HCT116 (cell line): ENCODE data around the gene ANGEL1. TPM values are rescaled to one million over a fixed set of nuclear protein-coding genes. Genes with fewer than 3 reads are reported as not detected.

Experiments
- ATAC-seq: fragments of 200-7000 bp; cut with Tn5 transposase; 2 replicates; pipeline ENCODE4 v1.9.1; 2020; ENCODE audit warnings: mild to moderate bottlenecking, moderate library complexity
- BruUV-seq: library from RNA; stranded (reverse); fragments of 400-500 nt; replicated peaks from 2 replicates; lab custom pipeline; 2021; lab: Mats Ljungman, UMichigan
- CTCF ChIA-PET: fragments of 300-600 bp; sonication (Branson Sonifier 250); formaldehyde crosslinking; loops from one replicate; lab custom pipeline; 2021; ENCODE audit warnings: antibody characterized with exemption; lab: Charles Lee
- POLR2A ChIA-PET: fragments of 300-600, 350-600 bp; sonication (Branson Sonifier 250); formaldehyde crosslinking; loops from one replicate; lab custom pipeline; 2021; ENCODE audit warnings: antibody characterized with exemption; lab: Charles Lee
- RAD21 ChIA-PET, 2 experiments: fragments of 300-600 bp; sonication (Branson Sonifier 250); formaldehyde crosslinking; loops; one replicate each; lab custom pipeline; 2023; ENCODE audit warnings: low total read pairs in 2 of 2; ENCODE audit not compliant: uncharacterized antibody in 2 of 2, unreplicated experiment in 2 of 2, low non-redundant PET in 1 of 2; lab: Charles Lee
- DNase-seq: peaks from one replicate; pipeline ENCODE4 v3.0.0-alpha.2; 2010; ENCODE audit warnings: low read depth, low spot score
- H2AFZ ChIP-seq: fragments of 200-600 bp; shearing (Covaris generic), sonication (generic); 2 replicates; pipeline ENCODE4 v1.6.1; 2017; ENCODE audit warnings: low read depth, mixed run types, mixed read lengths, antibody characterized with exemption, low read length; ENCODE audit not compliant: poor library complexity, severe bottlenecking
- H3K27ac ChIP-seq: 2 replicates; pipeline ENCODE4 v1.5.1; 2012; ENCODE audit warnings: low read depth, low read length
- H3K27me3 ChIP-seq: fragments of 200-600 bp; sonication (generic); 2 replicates; pipeline ENCODE4 v1.6.1; 2016; ENCODE audit warnings: mixed run types, low read length, mixed read lengths; ENCODE audit not compliant: insufficient read depth
- H3K36me3 ChIP-seq, 2 experiments: fragments of 200-500 bp in 1 of 2; fragments of 200-600 bp in 1 of 2; sonication (Bioruptor generic) in 1 of 2; sonication (generic) in 1 of 2; 2 replicates each; pipeline versions ENCODE4 v1.5.1 to v1.6.1; 2014 to 2016; ENCODE audit warnings: low read length in 2 of 2, inconsistent platforms in 1 of 2, mixed read lengths in 1 of 2, mixed run types in 1 of 2; ENCODE audit not compliant: insufficient read depth in 2 of 2, control insufficient read depth in 1 of 2
- H3K4me1 ChIP-seq, 2 experiments: fragments of 200-600 bp in 1 of 2; sonication (generic) in 1 of 2; 2 replicates each; pipeline versions ENCODE4 v1.5.1 to v1.6.1; 2012 to 2017; ENCODE audit warnings: low read length in 2 of 2, inconsistent platforms in 1 of 2, mild to moderate bottlenecking in 1 of 2, mixed read lengths in 1 of 2, mixed run types in 1 of 2, moderate library complexity in 1 of 2; ENCODE audit not compliant: insufficient read depth in 2 of 2, control insufficient read depth in 1 of 2
- H3K4me2 ChIP-seq: fragments of 200-600 bp; sonication (generic); 2 replicates; pipeline ENCODE4 v1.6.1; 2017; ENCODE audit warnings: mixed run types, low read length, mixed read lengths
- H3K4me3 ChIP-seq, 2 experiments: fragments of 200-600 bp in 1 of 2; sonication (generic) in 1 of 2; replicated peaks in 1 of 2; 2 replicates each; pipeline ENCODE4 v1.5.1; 2011 to 2016; ENCODE audit warnings: low read length in 2 of 2, control low read depth in 1 of 2, low read depth in 1 of 2, mild to moderate bottlenecking in 1 of 2, mixed read lengths in 1 of 2, mixed run types in 1 of 2
- H3K79me2 ChIP-seq: fragments of 200-600 bp; sonication (generic); 2 replicates; pipeline ENCODE4 v1.6.1; 2017; ENCODE audit warnings: mild to moderate bottlenecking, mixed run types, low read length, moderate library complexity, mixed read lengths; ENCODE audit not compliant: insufficient read depth
- H3K9ac ChIP-seq: fragments of 200-600 bp; sonication (generic); 2 replicates; pipeline ENCODE4 v1.6.1; 2016; ENCODE audit warnings: low read length, mixed read lengths
- H3K9me2 ChIP-seq: fragments of 200-600 bp; sonication (generic), shearing (Covaris generic); 2 replicates; pipeline ENCODE4 v1.6.1; 2017; ENCODE audit warnings: mixed run types, mild to moderate bottlenecking, moderate library complexity; ENCODE audit not compliant: insufficient read depth
- H3K9me3 ChIP-seq, 2 experiments: fragments of 200-500 bp in 1 of 2; fragments of 200-600 bp in 1 of 2; sonication (Bioruptor generic) in 1 of 2; sonication (generic) in 1 of 2; 2 replicates each; pipeline ENCODE4 v1.6.1; 2014 to 2017; ENCODE audit warnings: low read length in 2 of 2, mixed read lengths in 2 of 2, inconsistent platforms in 1 of 2, low read depth in 1 of 2, mild to moderate bottlenecking in 1 of 2, mixed run types in 1 of 2, moderate library complexity in 1 of 2; ENCODE audit not compliant: control insufficient read depth in 1 of 2, insufficient read depth in 1 of 2
- H4K20me1 ChIP-seq: fragments of 200-600 bp; sonication (generic), shearing (Covaris generic); 2 replicates; pipeline ENCODE4 v1.6.1; 2017; ENCODE audit warnings: mixed run types, mild to moderate bottlenecking, moderate library complexity; ENCODE audit not compliant: insufficient read depth
- CBX3 ChIP-seq: IDR thresholded peaks from 2 replicates; pipeline ENCODE4 v1.6.1; 2012; ENCODE audit warnings: low read depth
- ELF1 ChIP-seq: IDR thresholded peaks from 2 replicates; pipeline ENCODE4 v1.6.1; 2012; ENCODE audit warnings: low read depth, borderline replicate concordance
- EZH2 ChIP-seq: fragments of 200-600 bp; sonication (generic); IDR thresholded peaks from 2 replicates; pipeline ENCODE4 v1.6.1; 2017; ENCODE audit warnings: antibody characterized with exemption, mixed run types
- MAX ChIP-seq: IDR thresholded peaks from 2 replicates; pipeline ENCODE4 v1.6.1; 2012
- POLR2A ChIP-seq: IDR thresholded peaks from 2 replicates; pipeline ENCODE4 v1.7.0; 2011; ENCODE audit warnings: borderline replicate concordance; ENCODE audit not compliant: insufficient read depth, insufficient read length; ENCODE audit errors: extremely low read depth
- POLR2AphosphoS5 ChIP-seq: IDR thresholded peaks from 2 replicates; pipeline ENCODE4 v1.6.1; 2011; ENCODE audit warnings: mild to moderate bottlenecking, low read depth, low read length, moderate library complexity
- RAD21 ChIP-seq: IDR thresholded peaks from 2 replicates; pipeline ENCODE4 v1.6.1; 2012; ENCODE audit warnings: low read depth, mild to moderate bottlenecking
- SIN3A ChIP-seq: IDR thresholded peaks from 2 replicates; pipeline ENCODE4 v1.6.1; 2012; ENCODE audit warnings: low read depth
- YY1 ChIP-seq: IDR thresholded peaks from 2 replicates; pipeline ENCODE4 v1.6.1; 2011; ENCODE audit warnings: low read length, low read depth, moderate library complexity, mild to moderate bottlenecking; ENCODE audit not compliant: insufficient replicate concordance; ENCODE audit errors: extremely low read depth
- ZFX ChIP-seq: fragments of 450-650 bp; IDR thresholded peaks from 2 replicates; pipeline ENCODE4 v1.6.1; 2017
- ZNF274 ChIP-seq: fragments of 200-500 bp; sonication (Bioruptor generic); IDR thresholded peaks from 2 replicates; pipeline ENCODE4 v1.6.1; 2014; ENCODE audit warnings: mild to moderate bottlenecking, low read depth, low read length, inconsistent platforms
- intact Hi-C: fragments of 100-400 bp; cut with micrococcal nuclease; formaldehyde crosslinking; loops from 2 replicates; pipeline ENCODE4 v1.10.0; 2022
- total RNA-seq: library from RNA; stranded (reverse); gene quantifications from one replicate; pipeline ENCODE4 v1.2.1, GENCODE V29; 2021; ENCODE audit not compliant: unreplicated experiment
- TF ChIP-seq, protein P1 (sequence below), 3 experiments: fragments of 200-600 bp in 1 of 3; sonication (generic) in 1 of 3; IDR thresholded peaks in 2 of 3; conservative IDR thresholded peaks in 1 of 3; 2 replicates each; pipeline ENCODE4 v1.5.1; 2012 to 2017; ENCODE audit warnings: low read depth in 2 of 3, low read length in 2 of 3, antibody characterized with exemption in 1 of 3, borderline replicate concordance in 1 of 3, control low read depth in 1 of 3, mild to moderate bottlenecking in 1 of 3, mixed read lengths in 1 of 3, mixed run types in 1 of 3, moderate library complexity in 1 of 3; ENCODE audit not compliant: insufficient read depth in 1 of 3
- TF ChIP-seq, protein P2 (sequence below): IDR thresholded peaks from 2 replicates; pipeline ENCODE4 v1.6.1; 2011; ENCODE audit warnings: mild to moderate bottlenecking, low read length, moderate library complexity; ENCODE audit not compliant: insufficient replicate concordance; ENCODE audit errors: extremely low read depth
- TF ChIP-seq, protein P3 (sequence below): IDR thresholded peaks from 2 replicates; pipeline ENCODE4 v1.6.1; 2012

The ANGEL1 gene
- total RNA-seq, 1 experiment from 2014 or later = 20.6 TPM

DNA sequence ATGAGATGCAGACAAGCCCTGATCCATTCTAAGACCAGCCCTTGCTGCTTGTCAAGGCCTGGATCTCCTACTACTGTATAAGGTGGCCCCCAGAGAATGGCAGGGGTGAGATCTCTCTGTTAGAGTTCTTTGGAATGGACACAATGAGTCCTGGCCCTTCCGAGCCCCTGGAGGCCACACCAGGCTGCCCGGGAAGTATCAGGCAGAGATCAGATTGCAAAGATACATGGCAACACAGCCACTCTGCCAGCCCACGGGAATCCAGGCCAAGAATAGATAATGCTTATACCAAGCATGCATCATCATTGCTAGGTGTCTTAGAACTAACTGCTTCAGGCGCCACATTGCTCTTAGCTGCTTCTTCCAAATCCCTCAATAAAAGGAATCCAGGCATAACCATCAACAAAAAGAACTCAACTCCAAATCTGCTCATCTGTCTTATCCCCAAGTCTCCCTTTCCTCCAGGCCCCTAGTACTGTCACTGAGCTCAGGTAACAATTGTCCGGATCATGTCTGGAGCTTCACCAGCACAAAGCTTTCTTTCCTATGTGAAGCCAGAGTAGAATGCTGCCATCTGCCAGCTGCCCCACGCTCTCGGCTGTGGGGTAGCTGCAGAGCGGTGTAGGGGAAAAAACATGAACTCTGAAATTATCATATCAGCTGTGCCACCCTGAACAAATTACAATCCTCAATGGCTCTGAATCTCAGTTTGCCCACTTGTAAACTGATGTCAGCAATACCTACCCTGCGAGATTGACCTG, 56.9 kb downstream of the ANGEL1 start (continued):
- TF ChIP-seq ZNF274 (no peak), ELF1 (no peak), POLR2A (no peak), ZFX (no peak), POLR2AphosphoS5 (no peak), CBX3 (no peak)
- TF ChIP-seq, protein P1, sequence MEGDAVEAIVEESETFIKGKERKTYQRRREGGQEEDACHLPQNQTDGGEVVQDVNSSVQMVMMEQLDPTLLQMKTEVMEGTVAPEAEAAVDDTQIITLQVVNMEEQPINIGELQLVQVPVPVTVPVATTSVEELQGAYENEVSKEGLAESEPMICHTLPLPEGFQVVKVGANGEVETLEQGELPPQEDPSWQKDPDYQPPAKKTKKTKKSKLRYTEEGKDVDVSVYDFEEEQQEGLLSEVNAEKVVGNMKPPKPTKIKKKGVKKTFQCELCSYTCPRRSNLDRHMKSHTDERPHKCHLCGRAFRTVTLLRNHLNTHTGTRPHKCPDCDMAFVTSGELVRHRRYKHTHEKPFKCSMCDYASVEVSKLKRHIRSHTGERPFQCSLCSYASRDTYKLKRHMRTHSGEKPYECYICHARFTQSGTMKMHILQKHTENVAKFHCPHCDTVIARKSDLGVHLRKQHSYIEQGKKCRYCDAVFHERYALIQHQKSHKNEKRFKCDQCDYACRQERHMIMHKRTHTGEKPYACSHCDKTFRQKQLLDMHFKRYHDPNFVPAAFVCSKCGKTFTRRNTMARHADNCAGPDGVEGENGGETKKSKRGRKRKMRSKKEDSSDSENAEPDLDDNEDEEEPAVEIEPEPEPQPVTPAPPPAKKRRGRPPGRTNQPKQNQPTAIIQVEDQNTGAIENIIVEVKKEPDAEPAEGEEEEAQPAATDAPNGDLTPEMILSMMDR (IDR thresholded peaks at IDR 0.05 in 2 of 3, conservative IDR thresholded peaks at IDR 0.05 in 1 of 3; ENCODE audit: borderline replicate concordance in 1 of 3, insufficient read depth in 1 of 3, low read depth in 2 of 3, low read length in 2 of 3) = no peak

DNA sequence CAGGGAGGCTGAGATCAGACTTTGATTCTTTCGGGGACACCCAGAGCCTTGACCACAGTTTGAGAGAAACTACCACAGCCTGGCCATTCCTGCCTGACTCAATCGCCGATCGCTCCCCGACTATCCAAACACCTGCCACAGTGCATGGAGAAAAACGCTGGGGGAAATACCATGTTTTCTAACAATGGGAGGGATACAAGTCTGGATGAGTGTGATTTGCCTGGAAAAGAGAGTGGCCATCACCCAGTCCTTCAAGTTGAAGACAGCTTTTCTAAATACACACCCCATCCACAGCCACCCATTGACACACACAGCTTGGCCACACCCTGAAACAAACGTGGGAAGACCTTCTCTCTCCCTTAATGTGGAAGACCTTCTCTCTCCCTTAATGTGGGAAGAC, 58.1 kb downstream of the ANGEL1 start:
- Histone ChIP-seq H2AFZ (no peak overlapping the region), H3K27me3 (0 out of 2 replicates have a peak, but pooled peaks cover 7% of the 10 kb centered on the region), H3K4me3 (no peak overlapping the region), H3K9me2 (no peaks in the 10 kb centered on the region), H3K9ac (no peak overlapping the region), H4K20me1 (no peaks in the 10 kb centered on the region), H3K79me2 (no peaks in the 10 kb centered on the region), H3K4me1 (no peaks in the 10 kb centered on the region), H3K9me3 (no peaks in the 10 kb centered on the region), H3K36me3 (no peaks in the 10 kb centered on the region), H3K4me2 (no peak overlapping the region), H3K27ac (no peak overlapping the region)
- CTCF ChIA-PET = interaction anchor here (0.8 kb wide), 1 partner anchor 44 kb away, joined by 3 read pairs; no protein-coding TSS in a partner anchor
- no TSS peak for BruUV-seq
- intact Hi-C loops = no loop called here
- RAD21 ChIA-PET = no interaction called here
- POLR2A ChIA-PET = no interaction called here
- ATAC-seq (no peak), DNase-seq (no peak)
- TF ChIP-seq, protein P2, sequence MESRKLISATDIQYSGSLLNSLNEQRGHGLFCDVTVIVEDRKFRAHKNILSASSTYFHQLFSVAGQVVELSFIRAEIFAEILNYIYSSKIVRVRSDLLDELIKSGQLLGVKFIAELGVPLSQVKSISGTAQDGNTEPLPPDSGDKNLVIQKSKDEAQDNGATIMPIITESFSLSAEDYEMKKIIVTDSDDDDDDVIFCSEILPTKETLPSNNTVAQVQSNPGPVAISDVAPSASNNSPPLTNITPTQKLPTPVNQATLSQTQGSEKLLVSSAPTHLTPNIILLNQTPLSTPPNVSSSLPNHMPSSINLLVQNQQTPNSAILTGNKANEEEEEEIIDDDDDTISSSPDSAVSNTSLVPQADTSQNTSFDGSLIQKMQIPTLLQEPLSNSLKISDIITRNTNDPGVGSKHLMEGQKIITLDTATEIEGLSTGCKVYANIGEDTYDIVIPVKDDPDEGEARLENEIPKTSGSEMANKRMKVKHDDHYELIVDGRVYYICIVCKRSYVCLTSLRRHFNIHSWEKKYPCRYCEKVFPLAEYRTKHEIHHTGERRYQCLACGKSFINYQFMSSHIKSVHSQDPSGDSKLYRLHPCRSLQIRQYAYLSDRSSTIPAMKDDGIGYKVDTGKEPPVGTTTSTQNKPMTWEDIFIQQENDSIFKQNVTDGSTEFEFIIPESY = no peak
- TF ChIP-seq MAX (no peak), YY1 (no peak), SIN3A (no peak), ZNF274 (no peak), EZH2 (no peak), POLR2A (no peak), RAD21 (no peak)
- TF ChIP-seq, protein P3, sequence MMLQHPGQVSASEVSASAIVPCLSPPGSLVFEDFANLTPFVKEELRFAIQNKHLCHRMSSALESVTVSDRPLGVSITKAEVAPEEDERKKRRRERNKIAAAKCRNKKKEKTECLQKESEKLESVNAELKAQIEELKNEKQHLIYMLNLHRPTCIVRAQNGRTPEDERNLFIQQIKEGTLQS = no peak
- TF ChIP-seq, protein P1 (IDR thresholded peaks at IDR 0.05 in 2 of 3, conservative IDR thresholded peaks at IDR 0.05 in 1 of 3; ENCODE audit: borderline replicate concordance in 1 of 3, insufficient read depth in 1 of 3, low read depth in 2 of 3, low read length in 2 of 3) = no peak
